HG02588 (cell line): Measurements from ENCODE around the gene AADACL3.

Source experiments
- ATAC-seq: cut with Tn5 transposase; IDR thresholded peaks from one replicate; pipeline ENCODE4 v1.9.1; 2021; ENCODE audit warnings: mild to moderate bottlenecking, moderate library complexity; ENCODE audit not compliant: unreplicated experiment

The AADACL3 gene

DNA sequence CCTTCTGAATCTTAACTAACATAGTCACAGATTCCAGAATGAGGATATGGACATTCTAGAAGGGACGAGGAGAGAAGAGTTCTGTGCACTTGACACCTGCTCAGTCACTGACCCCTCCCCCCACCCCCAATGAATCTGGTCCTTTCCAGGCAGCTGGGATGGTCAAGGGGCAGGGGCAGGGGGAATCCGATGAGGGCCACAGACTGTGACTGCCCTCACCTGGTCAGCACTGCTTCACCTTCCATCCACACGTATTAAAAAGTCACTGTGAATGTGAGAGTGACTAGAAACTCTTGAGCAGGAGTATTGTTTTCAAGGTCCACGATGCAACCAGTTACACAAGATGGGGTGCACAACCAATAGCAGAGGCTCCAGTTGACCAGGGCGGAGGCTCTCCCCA lies 48.1 kb downstream of the AADACL3 start:
- ATAC-seq: no peak

DNA sequence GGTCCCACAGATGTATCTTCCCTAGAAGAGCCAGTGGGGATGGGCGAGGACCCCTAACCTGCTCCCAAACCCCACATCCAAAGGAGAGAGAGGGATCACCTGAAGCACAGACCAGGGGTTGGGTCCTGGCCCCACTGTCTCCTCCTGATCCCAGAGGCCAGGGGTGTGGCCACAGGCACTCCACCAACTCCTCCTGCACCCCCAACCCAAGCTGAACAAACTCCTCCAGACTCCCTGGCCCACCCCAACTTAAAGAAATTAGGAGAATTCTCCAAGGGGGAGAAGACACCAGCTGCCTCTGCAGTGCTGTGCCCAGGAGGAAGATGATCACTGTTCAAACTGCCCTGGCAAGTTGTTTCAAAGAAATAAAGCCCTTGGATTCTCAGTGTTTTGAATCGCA lies 53.1 kb downstream of the AADACL3 start:
- ATAC-seq: no peak

DNA sequence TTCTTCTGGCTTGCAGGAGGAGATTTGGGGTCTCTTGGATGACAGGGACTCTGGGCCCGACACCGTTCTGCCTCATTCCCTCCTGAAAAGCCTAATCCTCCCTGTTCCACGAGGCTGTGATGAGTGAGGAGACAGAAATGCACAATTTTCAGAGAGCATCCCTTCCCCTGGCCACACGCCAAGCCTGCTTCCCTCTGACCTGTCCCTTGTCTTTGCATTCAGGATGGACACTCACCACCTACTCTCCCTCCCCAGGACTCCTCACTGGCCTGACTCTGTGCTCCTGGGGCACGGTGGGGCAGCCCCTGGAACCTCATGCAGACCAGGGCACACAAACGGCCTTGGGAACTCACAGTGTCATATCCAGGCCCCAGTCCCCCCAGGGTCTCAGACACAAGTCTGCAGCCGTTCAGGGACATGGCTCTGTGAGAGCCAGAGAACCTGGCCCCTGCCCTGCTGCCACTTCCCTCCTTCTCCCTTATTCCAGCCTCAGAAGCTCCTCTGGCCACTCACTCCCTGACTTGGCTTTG lies 54.1 kb downstream of the AADACL3 start:
- ATAC-seq: no peak

DNA sequence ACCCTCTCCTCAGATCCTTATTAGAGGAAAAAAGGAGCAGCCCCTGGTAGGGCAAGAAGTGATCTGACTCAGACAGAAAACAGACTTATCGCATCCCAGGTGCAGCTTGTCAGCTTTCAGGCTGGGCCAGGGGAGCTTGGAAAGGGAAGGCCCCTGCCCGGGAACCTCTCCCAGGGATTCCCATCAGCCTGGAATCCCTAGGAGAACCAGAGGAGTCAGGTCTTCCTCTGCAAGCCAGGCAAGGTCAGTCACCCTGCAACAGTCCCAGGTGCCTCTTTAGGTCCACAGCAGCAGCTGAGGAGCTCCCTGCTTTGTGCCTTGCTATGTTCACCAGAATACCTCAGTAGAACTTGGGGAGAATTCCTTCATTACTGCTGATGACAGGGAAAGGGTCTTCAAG lies 54.7 kb downstream of the AADACL3 start:
- no peak for ATAC-seq

DNA sequence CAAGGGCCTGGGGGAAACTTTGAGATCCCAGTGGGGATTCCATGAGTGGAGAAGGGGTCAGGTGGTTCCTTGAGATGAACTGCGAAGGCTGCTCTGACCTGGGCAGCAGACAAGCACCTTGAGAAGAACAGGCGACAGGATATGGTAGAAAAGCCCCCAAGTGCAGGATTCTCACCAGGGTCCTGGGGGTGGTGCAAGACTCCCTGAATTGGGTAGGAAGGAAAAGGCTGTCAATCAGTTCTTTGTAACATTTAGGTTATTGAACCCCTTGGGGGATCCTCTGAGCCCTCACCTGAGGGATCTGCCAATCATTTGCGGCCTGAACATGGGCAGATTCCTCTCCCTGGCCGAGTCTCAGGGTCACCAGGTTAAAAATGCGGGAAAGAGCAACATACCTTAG lies 55.3 kb downstream of the AADACL3 start:
- ATAC-seq: no peak

DNA sequence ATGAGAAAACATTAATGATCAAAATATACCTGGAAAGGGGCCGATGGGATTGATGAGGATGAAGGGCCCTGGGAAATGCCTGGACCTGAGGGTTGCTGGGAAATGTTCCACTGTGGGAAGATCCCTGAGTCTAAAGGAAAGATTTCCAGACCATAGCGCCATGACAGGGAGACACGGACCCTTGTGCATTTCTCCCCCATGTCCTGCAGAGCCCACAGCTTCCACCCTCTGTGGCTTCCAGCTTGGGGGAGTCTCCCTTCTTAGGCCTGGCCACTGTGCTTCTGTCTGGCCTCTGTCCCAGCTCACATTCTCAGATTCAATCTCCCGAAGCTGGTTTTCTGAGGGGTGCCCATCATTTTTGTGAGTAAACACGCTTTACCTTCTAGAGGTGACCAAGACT lies 56.6 kb downstream of the AADACL3 start:
- no peak for ATAC-seq

DNA sequence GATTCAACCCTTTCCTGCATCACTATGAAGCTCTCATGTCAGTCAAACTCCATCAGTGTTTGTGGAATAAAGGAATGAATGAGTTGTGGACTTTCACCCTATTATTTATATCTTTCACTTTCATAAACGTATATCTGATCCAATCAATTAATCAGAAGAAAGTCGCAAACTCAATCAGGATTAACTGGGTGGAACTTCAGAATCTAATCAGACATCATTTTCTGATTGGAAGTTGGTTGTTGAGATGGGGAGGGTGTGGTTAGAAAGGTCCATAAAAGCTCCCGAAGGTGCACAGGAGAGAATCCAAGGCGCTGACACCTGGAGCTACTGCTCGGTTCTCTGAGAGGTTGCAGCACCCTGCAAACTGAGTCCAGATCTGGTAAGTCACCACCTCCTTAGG lies 57.5 kb downstream of the AADACL3 start, which contains the start of gene PRAMEF12:
Gene PRAMEF12, plus strand, starts transcription at position 301 of the 400 bp plus-strand sequence. CDS start 1,130 bp downstream, outside the sequence.
- no peak for ATAC-seq

DNA sequence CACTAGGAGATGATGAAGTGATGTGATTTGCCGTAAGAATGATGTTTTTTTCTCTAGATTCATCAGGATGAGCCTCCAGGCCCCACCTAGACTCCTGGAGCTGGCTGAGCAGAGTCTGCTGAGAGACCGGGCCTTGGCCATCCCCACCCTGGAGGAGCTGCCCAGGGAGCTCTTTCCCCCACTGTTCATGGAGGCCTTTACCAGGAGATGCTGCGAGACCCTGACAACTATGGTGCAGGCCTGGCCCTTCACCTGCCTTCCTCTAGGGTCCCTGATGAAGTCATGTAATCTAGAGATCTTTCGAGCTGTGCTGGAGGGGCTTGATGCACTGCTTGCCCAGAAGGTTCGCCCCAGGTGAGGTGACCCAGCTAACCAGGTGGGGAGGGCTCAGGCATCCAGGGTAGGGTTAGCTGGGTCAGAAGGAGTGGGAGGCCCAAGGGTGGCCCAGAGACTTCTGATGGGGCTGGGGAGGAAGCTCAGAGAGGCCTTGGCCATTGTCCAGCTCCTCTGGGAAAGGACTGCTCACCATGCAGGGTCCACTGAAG lies 59.0 kb downstream of the AADACL3 start:
- no peak for ATAC-seq

DNA sequence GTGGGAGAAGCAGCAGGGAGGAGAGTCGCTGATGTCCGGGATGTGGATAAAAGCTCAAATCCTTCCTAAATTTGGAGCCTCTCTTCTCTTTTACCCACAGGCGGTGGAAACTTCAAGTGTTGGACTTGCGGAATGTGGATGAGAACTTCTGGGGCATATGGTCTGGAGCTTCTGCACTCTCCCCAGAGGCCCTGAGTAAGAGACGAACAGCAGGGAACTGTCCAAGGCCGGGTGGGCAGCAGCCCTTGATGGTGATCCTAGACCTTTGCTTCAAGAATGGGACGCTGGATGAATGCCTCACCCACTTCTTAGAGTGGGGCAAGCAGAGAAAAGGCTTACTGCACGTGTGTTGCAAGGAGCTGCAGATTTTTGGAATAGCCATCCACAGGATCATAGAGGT lies 59.5 kb downstream of the AADACL3 start:
- no peak for ATAC-seq

DNA sequence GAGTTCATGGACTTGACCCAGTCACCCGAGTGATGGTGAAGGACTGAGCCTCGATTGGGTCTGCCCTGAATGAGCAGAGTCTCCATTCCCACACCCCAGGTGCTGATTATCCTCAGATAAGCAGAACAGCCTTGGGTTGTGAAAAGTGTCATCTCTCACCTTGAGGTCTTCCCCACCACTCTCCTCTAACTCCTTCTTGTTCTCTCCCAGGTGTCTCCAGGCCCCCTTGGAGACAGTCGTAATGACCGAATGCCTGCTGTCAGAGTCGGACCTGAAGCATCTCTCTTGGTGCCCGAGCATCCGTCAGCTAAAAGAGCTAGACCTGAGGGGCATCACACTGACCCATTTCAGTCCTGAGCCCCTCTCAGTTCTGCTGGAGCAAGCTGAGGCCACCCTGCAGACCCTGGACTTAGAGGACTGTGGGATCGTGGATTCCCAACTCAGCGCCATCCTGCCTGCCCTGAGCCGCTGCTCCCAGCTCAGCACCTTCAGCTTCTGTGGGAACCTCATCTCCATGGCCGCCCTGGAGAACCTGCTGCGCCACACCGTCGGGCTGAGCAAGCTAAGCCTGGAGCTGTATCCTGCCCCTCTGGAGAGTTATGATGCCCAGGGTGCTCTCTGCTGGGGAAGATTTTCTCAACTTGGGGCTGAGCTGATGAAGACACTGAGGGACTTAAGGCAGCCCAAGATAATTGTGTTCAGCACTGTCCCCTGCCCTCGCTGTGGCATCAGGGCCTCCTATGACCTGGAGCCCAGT lies 61.1 kb downstream of the AADACL3 start:
- ATAC-seq: no peak
